HG03103 (cell line): ENCODE results near the gene STRN.
"Not testable (repeated sequence)": the region's sequence is repeated elsewhere in the genome, so short reads cannot be mapped to it uniquely, and the experiment has no call there.

Experiments used
- ATAC-seq: cut with Tn5 transposase; IDR thresholded peaks from one replicate; pipeline ENCODE4 v1.9.1; 2021; ENCODE audit warnings: low read depth; ENCODE audit not compliant: unreplicated experiment

The STRN gene

GRCh38 chr2:36965206-36965605 is 1.1 kb downstream of the STRN start:
- ATAC-seq: no peak

- ATAC-seq: no peak
Observed at GRCh38 chr2:36964496-36965058, 1.8 kb downstream of the STRN start.

GRCh38 chr2:36963734-36964133 is 2.6 kb downstream of the STRN start:
- no peak for ATAC-seq

- ATAC-seq: no peak
Observed at GRCh38 chr2:36963106-36963505, 3.2 kb downstream of the STRN start.

GRCh38 chr2:36960773-36961172 is 5.6 kb downstream of the STRN start:
- ATAC-seq: no peak

- no peak for ATAC-seq
Observed at GRCh38 chr2:36960005-36960675, 6.2 kb downstream of the STRN start.

GRCh38 chr2:36954977-36955607 is 11.2 kb downstream of the STRN start:
- ATAC-seq: no peak

- ATAC-seq: no peak
Observed at GRCh38 chr2:36952748-36953197, 13.6 kb downstream of the STRN start.

- no peak for ATAC-seq
Observed at GRCh38 chr2:36951574-36951973, 14.8 kb downstream of the STRN start.

GRCh38 chr2:36951027-36951518 is 15.3 kb downstream of the STRN start:
- no peak for ATAC-seq

- no peak for ATAC-seq
Observed at GRCh38 chr2:36949845-36950244, 16.5 kb downstream of the STRN start.

- not testable (repeated sequence) for ATAC-seq
Observed at GRCh38 chr2:36945240-36945639, 21.1 kb downstream of the STRN start.

GRCh38 chr2:36941867-36942266 is 24.5 kb downstream of the STRN start:
- no peak for ATAC-seq

GRCh38 chr2:36936526-36936925 is 29.8 kb downstream of the STRN start:
- ATAC-seq: not testable (repeated sequence)

GRCh38 chr2:36931688-36932087 is 34.6 kb downstream of the STRN start:
- ATAC-seq: not testable (repeated sequence)

- ATAC-seq: not testable (repeated sequence)
Observed at GRCh38 chr2:36930787-36931410, 35.4 kb downstream of the STRN start.

- not testable (repeated sequence) for ATAC-seq
Observed at GRCh38 chr2:36926175-36927132, 39.9 kb downstream of the STRN start.

- ATAC-seq: not testable (repeated sequence)
Observed at GRCh38 chr2:36922629-36923028, 43.7 kb downstream of the STRN start.

- no peak for ATAC-seq
Observed at GRCh38 chr2:36921984-36922383, 44.4 kb downstream of the STRN start.
